Caco-2 (cell line): ENCODE measurements around the gene TMEM169. TPM values are rescaled to one million over a fixed set of nuclear protein-coding genes. Genes with fewer than 3 reads are reported as not detected.

Experiments used
- BruUV-seq: library from RNA; stranded (reverse); fragments of 400-500 nt; replicated peaks from 2 replicates; lab custom pipeline; 2021; lab: Mats Ljungman, UMichigan
- CTCF ChIA-PET: fragments of 300-600 bp; sonication (Branson Sonifier 250); formaldehyde crosslinking; loops from one replicate; lab custom pipeline; 2022; ENCODE audit warnings: antibody characterized with exemption; lab: Charles Lee
- POLR2A ChIA-PET: fragments of 300-600 bp; sonication (Branson Sonifier 250); formaldehyde crosslinking; loops from one replicate; lab custom pipeline; 2022; ENCODE audit warnings: antibody characterized with exemption; lab: Charles Lee
- DNase-seq, 2 experiments: peaks; one replicate each; pipeline versions ENCODE4 v3.0.0 to v3.0.0-alpha.2; 2020 to 2022
- H3K27me3 ChIP-seq: replicated peaks from 2 replicates; pipeline ENCODE4 v1.6.0; 2011; ENCODE audit warnings: low read length; ENCODE audit not compliant: control insufficient read depth, insufficient read depth
- H3K36me3 ChIP-seq: 2 replicates; pipeline ENCODE4 v1.5.1; 2011; ENCODE audit warnings: low read length; ENCODE audit not compliant: control insufficient read depth, insufficient read depth
- H3K4me1 ChIP-seq: fragments of 250-450 bp; sonication (Bioruptor Pico); 2 replicates; pipeline ENCODE4 v1.5.1; 2020; ENCODE audit warnings: mild to moderate bottlenecking
- H3K4me3 ChIP-seq: 2 replicates; pipeline ENCODE4 v1.5.1; 2011; ENCODE audit warnings: low read depth, mild to moderate bottlenecking, control low read depth, low read length
- H3K9me3 ChIP-seq: fragments of 250-450 bp; sonication (Bioruptor Pico); 2 replicates; pipeline ENCODE4 v1.5.1; 2020; ENCODE audit warnings: mild to moderate bottlenecking, moderate library complexity
- H3K27ac Mint-ChIP-seq: one replicate; pipeline ENCODE4 v1.8.0; 2022; ENCODE audit warnings: mixed read lengths; ENCODE audit not compliant: unreplicated experiment
- H3K27me3 Mint-ChIP-seq: one replicate; pipeline ENCODE4 v1.8.0; 2022; ENCODE audit warnings: mixed read lengths; ENCODE audit not compliant: insufficient read depth, unreplicated experiment
- H3K36me3 Mint-ChIP-seq: one replicate; pipeline ENCODE4 v1.8.0; 2022; ENCODE audit warnings: mild to moderate bottlenecking, mixed read lengths; ENCODE audit not compliant: insufficient read depth, unreplicated experiment
- H3K4me1 Mint-ChIP-seq: one replicate; pipeline ENCODE4 v1.8.0; 2022; ENCODE audit warnings: low read depth, mixed read lengths; ENCODE audit not compliant: unreplicated experiment
- H3K4me3 Mint-ChIP-seq: one replicate; pipeline ENCODE4 v1.8.0; 2022; ENCODE audit warnings: mild to moderate bottlenecking, moderate library complexity, mixed read lengths; ENCODE audit not compliant: unreplicated experiment
- H3K9me3 Mint-ChIP-seq: one replicate; pipeline ENCODE4 v1.8.0; 2022; ENCODE audit warnings: mixed read lengths; ENCODE audit not compliant: unreplicated experiment
- CTCF ChIP-seq, 2 experiments: fragments of 200-600 bp in 1 of 2; IDR thresholded peaks; 1 replicate in 1 of 2; 2 replicates in 1 of 2; pipeline versions ENCODE4 v1.5.1 to v1.8.0; 2011 to 2022; ENCODE audit warnings: antibody characterized with exemption in 1 of 2, control low read depth in 1 of 2, inconsistent platforms in 1 of 2, low read depth in 1 of 2, low read length in 1 of 2, mild to moderate bottlenecking in 1 of 2, moderate library complexity in 1 of 2; ENCODE audit not compliant: insufficient read depth in 1 of 2, severe bottlenecking in 1 of 2, unreplicated experiment in 1 of 2
- intact Hi-C: fragments of 100-400 bp; cut with micrococcal nuclease; formaldehyde crosslinking; loops from one replicate; pipeline ENCODE4 v1.10.0; 2022; ENCODE audit not compliant: unreplicated experiment
- total RNA-seq: library from RNA; stranded (reverse); gene quantifications from 2 replicates; pipeline ENCODE4 v1.2.3, GENCODE V29; 2022

The TMEM169 gene
- total RNA-seq, 1 experiment from 2014 or later, result 1.3 TPM

DNA sequence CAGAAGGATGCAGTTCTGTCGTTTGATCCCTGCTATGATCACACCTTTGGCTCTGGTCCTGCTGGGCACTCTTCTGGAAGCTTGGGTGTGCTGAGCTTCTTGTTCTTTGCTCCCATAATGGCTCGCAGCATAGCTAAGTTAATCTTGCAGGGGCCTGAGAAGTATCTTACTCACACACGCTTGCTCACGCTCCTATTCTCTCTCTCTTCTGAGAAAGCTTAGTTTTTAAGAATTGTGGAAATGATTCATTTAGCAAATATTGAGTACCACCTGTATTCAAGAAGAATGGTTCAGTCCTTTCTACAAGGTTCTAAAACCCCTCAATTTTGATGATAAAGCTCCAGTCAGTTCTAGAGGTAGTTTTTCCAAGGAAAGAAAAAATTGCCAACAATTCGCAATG lies 68.0 kb downstream of the TMEM169 start:
- Histone ChIP-seq H3K36me3 (peaks cover 5% of the 10 kb centered on the region; the same call in 1 of the 2 replicates), H3K4me3 (no peak overlapping the region), H3K4me1 (no peaks in the 10 kb centered on the region), H3K27me3 (no peaks in the 10 kb centered on the region), H3K9me3 (no peaks in the 10 kb centered on the region)
- Mint-ChIP-seq H3K36me3 (peaks cover 51% of the 10 kb centered on the region), H3K9me3 (no peaks in the 10 kb centered on the region), H3K4me3 (no peak overlapping the region), H3K4me1 (peaks cover 6% of the 10 kb centered on the region), H3K27ac (no peak overlapping the region), H3K27me3 (no peaks in the 10 kb centered on the region)
- BruUV-seq, result no TSS peak
- no peak for DNase-seq
- no peak for TF ChIP-seq CTCF (IDR thresholded peaks at IDR 0.05; ENCODE audit: insufficient read depth in 1 of 2, low read depth in 1 of 2, low read length in 1 of 2, severe bottlenecking in 1 of 2, unreplicated experiment in 1 of 2)
- ChIA-PET POLR2A (no interaction called here), CTCF (no interaction called here)
- intact Hi-C loops, result loop anchor here (2.0 kb wide), 1 partner anchor 255 kb away; no protein-coding TSS in a partner anchor

DNA sequence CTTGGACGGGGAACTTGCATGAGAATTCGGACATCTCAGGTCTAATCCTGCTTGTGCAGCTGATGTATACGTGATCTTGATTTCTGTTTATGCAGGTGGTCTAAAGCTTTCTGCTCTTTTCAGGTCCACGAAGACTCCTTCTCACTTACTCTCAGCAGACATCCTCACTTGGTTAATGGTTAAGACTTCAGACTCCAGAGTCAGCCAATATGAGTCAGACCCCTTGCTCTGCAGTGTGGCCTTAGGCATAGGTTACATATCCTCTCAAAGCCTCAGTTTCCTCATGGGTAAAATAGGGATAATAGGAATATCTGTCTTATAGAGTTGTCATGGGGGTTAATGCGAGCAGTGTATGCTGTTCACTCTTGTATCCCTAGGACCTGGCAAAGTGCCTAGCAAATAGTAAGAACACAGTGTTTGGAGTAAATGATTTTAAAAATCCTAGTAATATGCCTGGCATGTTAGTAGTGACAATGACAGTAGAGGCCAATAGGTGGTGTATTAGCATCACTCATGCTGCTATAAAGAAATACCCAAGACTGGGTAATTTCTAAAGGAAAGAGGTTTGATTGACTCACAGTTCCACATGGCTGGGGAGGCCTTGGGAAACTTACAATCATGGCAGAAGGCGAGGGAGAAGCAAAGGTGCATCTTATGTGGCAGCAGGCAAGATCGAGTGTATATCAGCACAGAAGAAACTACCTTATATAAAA lies 69.8 kb downstream of the TMEM169 start:
- Mint-ChIP-seq H3K4me3 (no peak overlapping the region), H3K27me3 (no peaks in the 10 kb centered on the region), H3K36me3 (peaks cover 55% of the 10 kb centered on the region), H3K27ac (no peak overlapping the region), H3K4me1 (peaks cover 6% of the 10 kb centered on the region), H3K9me3 (no peaks in the 10 kb centered on the region)
- no TSS peak for BruUV-seq
- Histone ChIP-seq H3K4me1 (no peaks in the 10 kb centered on the region), H3K27me3 (no peaks in the 10 kb centered on the region), H3K4me3 (no peak overlapping the region), H3K36me3 (peaks cover 10% of the 10 kb centered on the region), H3K9me3 (no peaks in the 10 kb centered on the region)
- peak; percentile 16 to 18 for TF ChIP-seq CTCF (IDR thresholded peaks at IDR 0.05; ENCODE audit: insufficient read depth in 1 of 2, low read depth in 1 of 2, low read length in 1 of 2, severe bottlenecking in 1 of 2, unreplicated experiment in 1 of 2)
- CTCF ChIA-PET, result no interaction called here
- intact Hi-C loops, result loop anchor here (2.0 kb wide), 1 partner anchor 253 kb away; no protein-coding TSS in a partner anchor
- POLR2A ChIA-PET, result no interaction called here
- no peak for DNase-seq

Other genes starting within 250 kb of the TMEM169 start
- gene MREG, start 68.4 kb upstream of the TMEM169 start, total RNA-seq, result 41.7 and 43.8 TPM in 2 replicates
- gene PECR, start 110 bp upstream of the TMEM169 start, total RNA-seq, result 29.1 and 42.0 TPM in 2 replicates
- gene XRCC5, start 27.4 kb downstream of the TMEM169 start, total RNA-seq, result 319 and 333 TPM in 2 replicates